GM19455 (cell line): ENCODE measurements around the gene DNAJA3.
"Not testable (repeated sequence)": the region's sequence is repeated elsewhere in the genome, so short reads cannot be mapped to it uniquely, and the experiment has no call there.

Experiments
- ATAC-seq: cut with Tn5 transposase; IDR thresholded peaks from one replicate; pipeline ENCODE4 v1.9.1; 2021; ENCODE audit not compliant: unreplicated experiment

Gene DNAJA3

GRCh38 chr16:4386951-4387565 is 38.6 kb upstream of the DNAJA3 start:
- no peak for ATAC-seq

GRCh38 chr16:4387781-4388180 is 37.9 kb upstream of the DNAJA3 start:
- ATAC-seq = no peak

GRCh38 chr16:4388271-4389021 is 37.2 kb upstream of the DNAJA3 start:
- ATAC-seq = no peak

- no peak for ATAC-seq
These were observed 36.4 kb upstream of the DNAJA3 start for GRCh38 chr16:4389051-4389955.

GRCh38 chr16:4390266-4391260 is 35.1 kb upstream of the DNAJA3 start:
- ATAC-seq = no peak

GRCh38 chr16:4391631-4392381 is 33.9 kb upstream of the DNAJA3 start:
- no peak for ATAC-seq

- ATAC-seq = no peak
These were observed 33.1 kb upstream of the DNAJA3 start for GRCh38 chr16:4392382-4393239.

- ATAC-seq = no peak
These were observed 32.4 kb upstream of the DNAJA3 start for GRCh38 chr16:4393240-4393600.

- ATAC-seq = not testable (repeated sequence)
These were observed 31.8 kb upstream of the DNAJA3 start for GRCh38 chr16:4393850-4394249.

- no peak for ATAC-seq
These were observed 30.5 kb upstream of the DNAJA3 start for GRCh38 chr16:4395055-4395726.

GRCh38 chr16:4399001-4399730 is 26.5 kb upstream of the DNAJA3 start:
- no peak for ATAC-seq

- ATAC-seq = no peak
These were observed 24.6 kb upstream of the DNAJA3 start for GRCh38 chr16:4401094-4401501.

- ATAC-seq = no peak
These were observed 24.2 kb upstream of the DNAJA3 start for GRCh38 chr16:4401510-4401909.

GRCh38 chr16:4402439-4403132 is 23.1 kb upstream of the DNAJA3 start:
- ATAC-seq = no peak

GRCh38 chr16:4403133-4403949 is 22.3 kb upstream of the DNAJA3 start:
- ATAC-seq = no peak

GRCh38 chr16:4404247-4404966 is 21.3 kb upstream of the DNAJA3 start:
- no peak for ATAC-seq
